SH-SY5Y (cell line): Measurements from ENCODE around the gene KDM5B.

Experiments used
- GATA2 ChIP-seq: IDR thresholded peaks from 2 replicates; pipeline ENCODE4 v1.6.1; 2011; ENCODE audit warnings: mild to moderate bottlenecking, low read depth, low read length
- GATA3 ChIP-seq: IDR thresholded peaks from 2 replicates; pipeline ENCODE4 v1.6.1; 2011; ENCODE audit warnings: low read depth, mild to moderate bottlenecking, low read length, moderate library complexity

GRCh38 chr1:202682477-202682876 is 125.7 kb downstream of the KDM5B start:
- TF ChIP-seq GATA3 (no peak), GATA2 (no peak)
